Loucy (cell line): Measurements from ENCODE around the gene ARHGAP22.

Experiments used
- H2AFZ ChIP-seq: fragments of 200-600 bp; sonication (generic); 2 replicates; pipeline ENCODE4 v1.6.0; 2016; ENCODE audit warnings: antibody characterized with exemption, mild to moderate bottlenecking, low read length, moderate library complexity
- H3F3A ChIP-seq: fragments of 200-600 bp; 2 replicates; pipeline ENCODE4 v1.6.0; 2016; ENCODE audit warnings: antibody characterized with exemption, low read depth, mild to moderate bottlenecking
- H3K27me3 ChIP-seq: fragments of 200-600 bp; sonication (generic); 2 replicates; pipeline ENCODE4 v1.6.1; 2014; ENCODE audit warnings: low read length, mild to moderate bottlenecking; ENCODE audit not compliant: insufficient read depth, poor library complexity, severe bottlenecking
- H3K36me3 ChIP-seq: fragments of 200-600 bp; sonication (generic); 2 replicates; pipeline ENCODE4 v1.6.1; 2016; ENCODE audit warnings: low read length; ENCODE audit not compliant: insufficient read depth
- H3K4me1 ChIP-seq: fragments of 200-600 bp; sonication (generic); 2 replicates; pipeline ENCODE4 v1.5.1; 2014; ENCODE audit warnings: low read length, mild to moderate bottlenecking; ENCODE audit not compliant: insufficient read depth, poor library complexity, severe bottlenecking
- H3K4me2 ChIP-seq: fragments of 200-600 bp; sonication (generic); 2 replicates; pipeline ENCODE4 v1.6.0; 2014; ENCODE audit warnings: antibody characterized with exemption, low read length, low read depth, mild to moderate bottlenecking; ENCODE audit not compliant: poor library complexity, severe bottlenecking
- H3K4me3 ChIP-seq: fragments of 200-600 bp; sonication (generic); 2 replicates; pipeline ENCODE4 v1.5.1; 2014; ENCODE audit warnings: low read length, mild to moderate bottlenecking, mixed read lengths; ENCODE audit not compliant: poor library complexity, severe bottlenecking
- H3K79me2 ChIP-seq: fragments of 200-600 bp; sonication (generic); 2 replicates; pipeline ENCODE4 v1.6.1; 2014; ENCODE audit warnings: low read length; ENCODE audit not compliant: insufficient read depth
- H3K9ac ChIP-seq: fragments of 200-600 bp; sonication (generic); 2 replicates; pipeline ENCODE4 v1.6.0; 2014; ENCODE audit warnings: mild to moderate bottlenecking, low read depth, low read length, moderate library complexity; ENCODE audit not compliant: poor library complexity, severe bottlenecking
- H3K9me2 ChIP-seq: fragments of 200-600 bp; sonication (generic); replicated peaks from 2 replicates; pipeline ENCODE4 v1.6.1; 2016; ENCODE audit warnings: low read depth, low read length, mixed read lengths
- H3K9me3 ChIP-seq: fragments of 200-600 bp; sonication (generic); 2 replicates; pipeline ENCODE4 v1.6.1; 2014; ENCODE audit warnings: mild to moderate bottlenecking, antibody characterized with exemption, low read length, low read depth; ENCODE audit not compliant: insufficient read depth
- H4K20me1 ChIP-seq: fragments of 200-600 bp; sonication (generic); 2 replicates; pipeline ENCODE4 v1.6.0; 2014; ENCODE audit warnings: antibody characterized with exemption, low read length, mild to moderate bottlenecking; ENCODE audit not compliant: insufficient read depth, poor library complexity, severe bottlenecking
- EZH2phosphoT487 ChIP-seq: fragments of 200-600 bp; IDR thresholded peaks from 2 replicates; pipeline ENCODE4 v1.6.1; 2018; ENCODE audit warnings: antibody characterized with exemption, mild to moderate bottlenecking, moderate library complexity, borderline replicate concordance
- TF ChIP-seq, protein P1 (sequence below): fragments of 200-600 bp; sonication (generic); conservative IDR thresholded peaks from 2 replicates; pipeline ENCODE4 v1.5.1; 2014; ENCODE audit warnings: mild to moderate bottlenecking, antibody characterized with exemption, low read length

Gene ARHGAP22

DNA sequence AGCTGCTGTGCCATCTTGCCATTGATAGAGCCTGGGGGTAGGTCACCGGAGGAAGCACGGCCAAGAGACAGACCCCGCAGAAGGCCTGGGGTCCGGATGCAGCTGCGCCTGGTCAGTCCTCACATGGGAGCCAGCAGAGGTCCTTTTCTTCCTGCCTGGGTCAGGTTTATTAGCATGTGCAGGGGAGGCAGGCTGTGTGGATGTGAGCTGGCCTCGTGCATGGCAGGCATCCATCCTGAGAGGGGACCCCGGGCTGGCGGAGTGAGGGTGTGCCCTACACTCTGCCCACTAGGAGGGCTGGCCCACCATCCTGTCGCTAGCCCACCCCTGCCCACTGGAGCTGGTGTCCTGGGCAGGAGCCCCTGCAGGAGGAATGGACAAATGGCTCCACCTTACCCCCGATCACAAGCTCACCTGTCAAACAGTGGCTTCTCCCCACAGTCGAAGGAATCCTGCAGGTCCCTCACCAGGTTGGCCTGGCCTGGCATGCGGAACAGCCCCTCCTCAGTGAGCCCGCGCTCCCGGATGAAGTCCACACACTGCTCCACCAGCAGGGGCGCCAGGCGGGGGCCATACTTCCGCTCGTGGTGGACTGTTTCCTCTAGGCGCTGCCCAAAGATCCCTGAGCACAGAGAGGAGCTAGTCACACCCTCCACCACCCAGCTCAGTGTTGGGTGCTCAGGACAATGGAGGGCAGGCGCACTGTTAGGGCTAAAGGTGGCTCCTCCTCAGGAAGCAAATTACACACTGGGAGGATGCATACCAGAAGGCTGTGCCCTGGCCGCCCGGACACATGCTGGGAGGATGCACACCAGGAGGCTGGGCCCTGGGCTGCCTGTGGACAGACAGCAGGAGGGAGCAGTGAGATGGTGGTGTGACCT is 145.4 kb downstream of the ARHGAP22 start:
- no peak for TF ChIP-seq EZH2phosphoT487
- TF ChIP-seq, protein P1, sequence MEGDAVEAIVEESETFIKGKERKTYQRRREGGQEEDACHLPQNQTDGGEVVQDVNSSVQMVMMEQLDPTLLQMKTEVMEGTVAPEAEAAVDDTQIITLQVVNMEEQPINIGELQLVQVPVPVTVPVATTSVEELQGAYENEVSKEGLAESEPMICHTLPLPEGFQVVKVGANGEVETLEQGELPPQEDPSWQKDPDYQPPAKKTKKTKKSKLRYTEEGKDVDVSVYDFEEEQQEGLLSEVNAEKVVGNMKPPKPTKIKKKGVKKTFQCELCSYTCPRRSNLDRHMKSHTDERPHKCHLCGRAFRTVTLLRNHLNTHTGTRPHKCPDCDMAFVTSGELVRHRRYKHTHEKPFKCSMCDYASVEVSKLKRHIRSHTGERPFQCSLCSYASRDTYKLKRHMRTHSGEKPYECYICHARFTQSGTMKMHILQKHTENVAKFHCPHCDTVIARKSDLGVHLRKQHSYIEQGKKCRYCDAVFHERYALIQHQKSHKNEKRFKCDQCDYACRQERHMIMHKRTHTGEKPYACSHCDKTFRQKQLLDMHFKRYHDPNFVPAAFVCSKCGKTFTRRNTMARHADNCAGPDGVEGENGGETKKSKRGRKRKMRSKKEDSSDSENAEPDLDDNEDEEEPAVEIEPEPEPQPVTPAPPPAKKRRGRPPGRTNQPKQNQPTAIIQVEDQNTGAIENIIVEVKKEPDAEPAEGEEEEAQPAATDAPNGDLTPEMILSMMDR: no peak
- Histone ChIP-seq H3K9ac (no peak overlapping the region), H4K20me1 (no peaks in the 10 kb centered on the region), H3K4me1 (peaks cover 28% of the 10 kb centered on the region), H3K4me3 (no peak overlapping the region), H3K9me3 (no peaks in the 10 kb centered on the region), H3K4me2 (no peak overlapping the region), H2AFZ (no peak overlapping the region), H3K36me3 (no peaks in the 10 kb centered on the region), H3K79me2 (no peaks in the 10 kb centered on the region), H3K27me3 (no peaks in the 10 kb centered on the region), H3F3A (no peaks in the 10 kb centered on the region), H3K9me2 (no peaks in the 10 kb centered on the region)

DNA sequence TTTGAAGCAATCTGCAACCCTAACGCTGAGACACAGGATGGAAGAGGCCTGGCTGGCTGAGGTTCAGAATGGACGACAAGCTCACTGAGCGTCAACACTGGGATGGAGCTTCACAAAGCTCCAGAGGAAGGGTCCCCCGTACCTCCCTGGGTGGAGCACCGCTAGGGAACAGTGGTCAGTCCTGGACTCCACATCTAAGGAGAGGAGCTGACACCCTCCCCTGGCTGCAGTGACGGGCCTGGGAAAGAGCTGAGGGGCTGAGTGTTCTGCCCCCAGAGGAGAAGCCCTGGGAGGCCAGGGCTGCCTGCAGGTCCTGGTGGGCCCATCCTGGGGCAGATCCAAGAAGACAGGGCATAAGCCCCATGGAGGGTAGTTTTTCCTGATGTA is 146.2 kb downstream of the ARHGAP22 start:
- Histone ChIP-seq H3K27me3 (no peaks in the 10 kb centered on the region), H3F3A (no peaks in the 10 kb centered on the region), H3K4me1 (peaks cover 24% of the 10 kb centered on the region), H3K9me2 (no peaks in the 10 kb centered on the region), H3K9me3 (no peaks in the 10 kb centered on the region), H4K20me1 (no peaks in the 10 kb centered on the region), H3K9ac (no peak overlapping the region), H3K79me2 (no peaks in the 10 kb centered on the region), H3K36me3 (no peaks in the 10 kb centered on the region), H2AFZ (no peak overlapping the region), H3K4me2 (no peak overlapping the region), H3K4me3 (no peak overlapping the region)
- no peak for TF ChIP-seq EZH2phosphoT487

- no peaks in the 10 kb centered on the region for H3K27me3 ChIP-seq
- H3K4me2 ChIP-seq: no peak overlapping the region
- no peaks in the 10 kb centered on the region for H3K36me3 ChIP-seq
- no peaks in the 10 kb centered on the region for H3K9me2 ChIP-seq
- H4K20me1 ChIP-seq: no peaks in the 10 kb centered on the region
- TF ChIP-seq, protein P1: no peak
- no peak for TF ChIP-seq EZH2phosphoT487
- no peaks in the 10 kb centered on the region for H3K79me2 ChIP-seq
- H2AFZ ChIP-seq: no peak overlapping the region
- no peaks in the 10 kb centered on the region for H3K9me3 ChIP-seq
- H3K4me3 ChIP-seq: no peak overlapping the region
- peaks cover 19% of the 10 kb centered on the region for H3K4me1 ChIP-seq
- H3F3A ChIP-seq: no peaks in the 10 kb centered on the region
- H3K9ac ChIP-seq: no peak overlapping the region
These were observed 146.8 kb downstream of the ARHGAP22 start for GRCh38 chr10:48457949-48458661.
